WTC11 (cell line): ENCODE data around the gene HS6ST1. TPM values are rescaled to one million over a fixed set of nuclear protein-coding genes. Genes with fewer than 3 reads are reported as not detected.
"Not testable (repeated sequence)": the region's sequence is repeated elsewhere in the genome, so short reads cannot be mapped to it uniquely, and the experiment has no call there.

Experiments
- ATAC-seq: fragments of 200-7000 bp; cut with Tn5 transposase; 2 replicates; pipeline ENCODE4 v1.10.0; 2021; ENCODE audit warnings: mild to moderate bottlenecking, moderate library complexity
- CTCF ChIA-PET: fragments of 300-600 bp; sonication (Branson Sonifier 250); formaldehyde crosslinking; loops from one replicate; lab custom pipeline; 2021; ENCODE audit warnings: antibody characterized with exemption; lab: Charles Lee
- POLR2A ChIA-PET: fragments of 350-600 bp; sonication (Branson Sonifier 250); formaldehyde crosslinking; loops from one replicate; lab custom pipeline; 2021; ENCODE audit warnings: antibody characterized with exemption; lab: Charles Lee
- DNase-seq: peaks from one replicate; pipeline ENCODE4 v3.0.0; 2021; ENCODE audit warnings: low spot score
- H3K27ac Mint-ChIP-seq: 2 replicates; pipeline ENCODE4 v1.8.0; 2021; ENCODE audit warnings: mixed read lengths
- H3K27me3 Mint-ChIP-seq: 2 replicates; pipeline ENCODE4 v1.8.0; 2021; ENCODE audit warnings: low read depth, mild to moderate bottlenecking, moderate library complexity, mixed read lengths
- H3K36me3 Mint-ChIP-seq: 2 replicates; pipeline ENCODE4 v1.8.0; 2021; ENCODE audit warnings: mixed read lengths
- H3K4me1 Mint-ChIP-seq: 2 replicates; pipeline ENCODE4 v1.8.0; 2022; ENCODE audit warnings: mixed read lengths
- H3K4me3 Mint-ChIP-seq: 2 replicates; pipeline ENCODE4 v1.8.0; 2021; ENCODE audit warnings: mild to moderate bottlenecking, moderate library complexity, mixed read lengths
- H3K9me3 Mint-ChIP-seq: 2 replicates; pipeline ENCODE4 v1.8.0; 2021; ENCODE audit warnings: mixed read lengths
- ARID4B ChIP-seq: sonication (generic); formaldehyde crosslinking; IDR thresholded peaks from 2 replicates; pipeline ENCODE4 v1.8.0; 2023; ENCODE audit warnings: missing genetic modification reagents, mild to moderate bottlenecking, borderline replicate concordance
- CBFB ChIP-seq: sonication (generic); formaldehyde crosslinking; IDR thresholded peaks from 2 replicates; pipeline ENCODE4 v1.8.1; 2022; ENCODE audit warnings: mild to moderate bottlenecking, low read depth, missing genetic modification reagents
- CREB1 ChIP-seq: sonication (generic); formaldehyde crosslinking; IDR thresholded peaks from 2 replicates; pipeline ENCODE4 v1.8.0; 2023; ENCODE audit warnings: mild to moderate bottlenecking, missing genetic modification reagents
- ESRRA ChIP-seq: sonication (generic); formaldehyde crosslinking; IDR thresholded peaks from 2 replicates; pipeline ENCODE4 v1.8.1; 2022; ENCODE audit warnings: mild to moderate bottlenecking, missing genetic modification reagents, borderline replicate concordance
- FOXK1 ChIP-seq: sonication (generic); formaldehyde crosslinking; IDR thresholded peaks from 2 replicates; pipeline ENCODE4 v1.8.0; 2022; ENCODE audit warnings: mild to moderate bottlenecking, moderate library complexity, missing genetic modification reagents
- FOXP1 ChIP-seq: sonication (generic); formaldehyde crosslinking; IDR thresholded peaks from 2 replicates; pipeline ENCODE4 v1.8.0; 2022; ENCODE audit warnings: missing genetic modification reagents, mild to moderate bottlenecking, moderate library complexity, borderline replicate concordance
- FOXP4 ChIP-seq: sonication (generic); formaldehyde crosslinking; IDR thresholded peaks from 2 replicates; pipeline ENCODE4 v1.8.0; 2022; ENCODE audit warnings: mild to moderate bottlenecking, missing genetic modification reagents
- GABPB1 ChIP-seq: sonication (generic); formaldehyde crosslinking; IDR thresholded peaks from 2 replicates; pipeline ENCODE4 v1.8.1; 2023; ENCODE audit warnings: mild to moderate bottlenecking, missing genetic modification reagents
- HMGXB4 ChIP-seq: sonication (generic); formaldehyde crosslinking; IDR thresholded peaks from 2 replicates; pipeline ENCODE4 v1.8.1; 2023; ENCODE audit warnings: mild to moderate bottlenecking, moderate library complexity, missing genetic modification reagents
- JAZF1 ChIP-seq: fragments of 250-450 bp; sonication (Bioruptor Pico); IDR thresholded peaks from 2 replicates; pipeline ENCODE4 v1.9.0; 2021; ENCODE audit warnings: moderate library complexity, mild to moderate bottlenecking, inconsistent platforms
- KAT7 ChIP-seq: sonication (generic); formaldehyde crosslinking; IDR thresholded peaks from 2 replicates; pipeline ENCODE4 v1.8.1; 2023; ENCODE audit warnings: missing genetic modification reagents, mild to moderate bottlenecking, borderline replicate concordance
- SMAD4 ChIP-seq: sonication (generic); formaldehyde crosslinking; IDR thresholded peaks from 2 replicates; pipeline ENCODE4 v1.8.0; 2022; ENCODE audit warnings: mild to moderate bottlenecking, missing genetic modification reagents
- SOX15 ChIP-seq: fragments of 250-450 bp; sonication (Bioruptor Pico); IDR thresholded peaks from 2 replicates; pipeline ENCODE4 v1.9.0; 2021; ENCODE audit warnings: mild to moderate bottlenecking
- SP1 ChIP-seq: sonication (generic); formaldehyde crosslinking; conservative IDR thresholded peaks from 2 replicates; pipeline ENCODE4 v1.8.1; 2022; ENCODE audit warnings: missing genetic modification reagents
- TP53 ChIP-seq: sonication (generic); formaldehyde crosslinking; IDR thresholded peaks from 2 replicates; pipeline ENCODE4 v1.8.1; 2023; ENCODE audit warnings: mild to moderate bottlenecking, missing genetic modification reagents
- USF1 ChIP-seq: sonication (generic); formaldehyde crosslinking; IDR thresholded peaks from 2 replicates; pipeline ENCODE4 v1.8.0; 2022; ENCODE audit warnings: mild to moderate bottlenecking, missing genetic modification reagents
- USF2 ChIP-seq: sonication (generic); formaldehyde crosslinking; IDR thresholded peaks from 2 replicates; pipeline ENCODE4 v1.8.1; 2023; ENCODE audit warnings: mild to moderate bottlenecking, missing genetic modification reagents, moderate library complexity
- ZNF416 ChIP-seq: fragments of 250-450 bp; sonication (Bioruptor Pico); IDR thresholded peaks from 2 replicates; pipeline ENCODE4 v1.9.0; 2021; ENCODE audit warnings: mild to moderate bottlenecking, inconsistent platforms
- ZNF423 ChIP-seq: fragments of 250-450 bp; sonication (Bioruptor Pico); IDR thresholded peaks from 2 replicates; pipeline ENCODE4 v2.1.2; 2022; ENCODE audit warnings: mild to moderate bottlenecking, moderate library complexity
- total RNA-seq: library from RNA; stranded (reverse); gene quantifications from 3 replicates; pipeline ENCODE4 v1.2.3, GENCODE V29; 2021

HS6ST1 gene
- total RNA-seq, 1 experiment from 2014 or later: 55.5 TPM

GRCh38 chr2:128317899-128318225, 806 bp downstream of the HS6ST1 start:
- POLR2A ChIA-PET, ATAC-seq: not testable (repeated sequence)

GRCh38 chr2:128317181-128317898, 1.3 kb downstream of the HS6ST1 start:
- no peak overlapping the region for H3K27ac Mint-ChIP-seq
- ChIA-PET POLR2A (no interaction called here), CTCF (interaction anchor here (0.9 to 2.2 kb wide), 6 partner anchors 10 to 254 kb away, joined by 3 to 8 read pairs (median 4); no protein-coding TSS in a partner anchor)
- H3K4me3 Mint-ChIP-seq: peak overlapping the region; percentile 87
- no peaks in the 10 kb centered on the region for H3K9me3 Mint-ChIP-seq
- peaks cover 20% of the 10 kb centered on the region for H3K27me3 Mint-ChIP-seq
- H3K4me1 Mint-ChIP-seq: peaks cover 48% of the 10 kb centered on the region
- H3K36me3 Mint-ChIP-seq: 0 out of 2 replicates have a peak, but pooled peaks cover 5% of the 10 kb centered on the region
- DNase-seq (peak; percentile 65), ATAC-seq (peak; percentile 14)
- TF ChIP-seq ZNF423: peak; percentile 98
- TF ChIP-seq USF1 (CRISPR knock-in tag): no peak
- TF ChIP-seq GABPB1: no peak
- no peak for TF ChIP-seq TP53 (CRISPR knock-in tag)
- no peak for TF ChIP-seq FOXP4
- TF ChIP-seq CREB1 (CRISPR knock-in tag): no peak
- TF ChIP-seq USF2 (CRISPR knock-in tag): no peak
- TF ChIP-seq SMAD4 (CRISPR knock-in tag): no peak
- TF ChIP-seq JAZF1: no peak
- no peak for TF ChIP-seq FOXK1 (CRISPR knock-in tag)
- no peak for TF ChIP-seq ZNF416 (CRISPR knock-in tag)
- no peak for TF ChIP-seq ESRRA (CRISPR knock-in tag)
- peak; percentile 44; the same call in 1 of the 2 replicates for TF ChIP-seq SP1
- TF ChIP-seq CBFB: no peak
- no peak for TF ChIP-seq SOX15

More at GRCh38 chr2:128317899-128318225, 806 bp downstream of the HS6ST1 start:
- H3K9me3 Mint-ChIP-seq, H3K36me3 Mint-ChIP-seq, DNase-seq, H3K27ac Mint-ChIP-seq: not testable (repeated sequence)
- Mint-ChIP-seq H3K4me1 (peaks cover 49% of the 10 kb centered on the region), H3K27me3 (peaks cover 20% of the 10 kb centered on the region), H3K4me3 (peak overlapping the region; percentile 87)
- TF ChIP-seq KAT7 (CRISPR knock-in tag) (0 out of 2 replicates have a peak, but pooled peaks have one; percentile 47), FOXP1 (CRISPR knock-in tag) (0 out of 2 replicates have a peak, but pooled peaks have one; percentile 6), ARID4B (CRISPR knock-in tag) (peak; percentile 8; the same call in 1 of the 2 replicates), HMGXB4 (CRISPR knock-in tag) (peak; percentile 20; the same call in 1 of the 2 replicates)
- CTCF ChIA-PET: interaction anchor here (2.1 to 2.2 kb wide), 2 partner anchors 84 to 254 kb away, joined by 6 to 8 read pairs; no protein-coding TSS in a partner anchor
